ENCODE measurements around the gene SPEN. TPM values are rescaled to one million over a fixed set of nuclear protein-coding genes. Genes with fewer than 3 reads are reported as not detected.

SPEN gene
- total and polyA plus RNA-seq, 10 of the 15 experiments (the other 5 are each of a cell fraction or from before 2014, with no cell fraction given) = 5.2 to 58.7 (median 20.1) TPM

GRCh38 chr1:15835741-15836510 lies 11.6 kb upstream of the SPEN start (continued):
- TF ChIP-seq ZNF687 (IDR thresholded peaks at IDR 0.05) = peak; percentile 93
- TF ChIP-seq GATAD2B (conservative IDR thresholded peaks at IDR 0.05; ENCODE audit: low read depth) = peak; percentile 35
- TF ChIP-seq WRNIP1 (IDR thresholded peaks at IDR 0.05; ENCODE audit: borderline replicate concordance, low read depth, low read length) = no peak
- no peak for TF ChIP-seq NFIC (IDR thresholded peaks at IDR 0.05; ENCODE audit: low read depth, low read length)
- no peak for TF ChIP-seq ZNF274 (IDR thresholded peaks at IDR 0.05; ENCODE audit: insufficient read depth, insufficient read length)
- peak; percentile 40 for TF ChIP-seq SP1 (IDR thresholded peaks at IDR 0.05; ENCODE audit: low read depth, low read length)
- TF ChIP-seq ATF3 (IDR thresholded peaks at IDR 0.05; ENCODE audit: borderline replicate concordance, extremely low read depth, low read depth, low read length) = peak; percentile 54; the same call in 1 of the 2 replicates
- TF ChIP-seq LARP7 (IDR thresholded peaks at IDR 0.05) = no peak; the same call in 1 of the 2 replicates
- no peak; the same call in 1 of the 2 replicates for TF ChIP-seq NBN (IDR thresholded peaks at IDR 0.05)
- TF ChIP-seq, protein P1, sequence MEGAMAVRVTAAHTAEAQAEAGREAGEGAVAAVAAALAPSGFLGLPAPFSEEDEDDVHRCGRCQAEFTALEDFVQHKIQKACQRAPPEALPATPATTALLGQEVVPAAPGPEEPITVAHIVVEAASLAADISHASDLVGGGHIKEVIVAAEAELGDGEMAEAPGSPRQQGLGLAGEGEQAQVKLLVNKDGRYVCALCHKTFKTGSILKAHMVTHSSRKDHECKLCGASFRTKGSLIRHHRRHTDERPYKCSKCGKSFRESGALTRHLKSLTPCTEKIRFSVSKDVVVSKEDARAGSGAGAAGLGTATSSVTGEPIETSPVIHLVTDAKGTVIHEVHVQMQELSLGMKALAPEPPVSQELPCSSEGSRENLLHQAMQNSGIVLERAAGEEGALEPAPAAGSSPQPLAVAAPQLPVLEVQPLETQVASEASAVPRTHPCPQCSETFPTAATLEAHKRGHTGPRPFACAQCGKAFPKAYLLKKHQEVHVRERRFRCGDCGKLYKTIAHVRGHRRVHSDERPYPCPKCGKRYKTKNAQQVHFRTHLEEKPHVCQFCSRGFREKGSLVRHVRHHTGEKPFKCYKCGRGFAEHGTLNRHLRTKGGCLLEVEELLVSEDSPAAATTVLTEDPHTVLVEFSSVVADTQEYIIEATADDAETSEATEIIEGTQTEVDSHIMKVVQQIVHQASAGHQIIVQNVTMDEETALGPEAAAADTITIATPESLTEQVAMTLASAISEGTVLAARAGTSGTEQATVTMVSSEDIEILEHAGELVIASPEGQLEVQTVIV (IDR thresholded peaks at IDR 0.05; ENCODE audit: borderline replicate concordance, partially characterized antibody) = no peak
- TF ChIP-seq PML (IDR thresholded peaks at IDR 0.05; ENCODE audit: low read length) = peak; percentile 72; the same call in 1 of the 2 replicates
- TF ChIP-seq CHD1 (IDR thresholded peaks at IDR 0.05; ENCODE audit: low read depth, low read length) = no peak
- TF ChIP-seq POLR2A (IDR thresholded peaks at IDR 0.05; ENCODE audit: low read depth, low read length) = peak; percentile 87
- peak; percentile 51 for TF ChIP-seq SMARCA5 (IDR thresholded peaks at IDR 0.05)
- TF ChIP-seq ZBTB40 (IDR thresholded peaks at IDR 0.05; ENCODE audit: borderline replicate concordance) = peak; percentile 59; the same call in 1 of the 2 replicates
- TF ChIP-seq NRF1 (conservative IDR thresholded peaks at IDR 0.05; ENCODE audit: low read depth, low read length) = peak; percentile 97
- no peak; the same call in 1 of the 2 replicates for TF ChIP-seq TARDBP (IDR thresholded peaks at IDR 0.05; ENCODE audit: borderline replicate concordance)
- peak; percentile 46 for TF ChIP-seq RELA (IDR thresholded peaks at IDR 0.05; ENCODE audit: borderline replicate concordance, partially characterized antibody)
- TF ChIP-seq TAF1 (IDR thresholded peaks at IDR 0.05; ENCODE audit: borderline replicate concordance, low read depth, low read length) = peak; percentile 67
- TF ChIP-seq SRF (IDR thresholded peaks at IDR 0.05; ENCODE audit: low read depth in 2 of 2, low read length in 2 of 2) = peak in 1 of 2 experiments; percentile 71; a peak in 2 of 4 replicates
